Keratinocyte (primary cell): ENCODE data around the gene PLEKHA6. TPM values are rescaled to one million over a fixed set of nuclear protein-coding genes. Genes with fewer than 3 reads are reported as not detected.

ENCODE experiments used
- DNase-seq: peaks from one replicate; pipeline ENCODE4 v3.0.0-alpha.2; 2011; ENCODE audit warnings: low read depth, missing footprints, low spot score
- FAIRE-seq: peaks from 2 replicates; lab custom pipeline; 2011; peaks lifted over from hg19 to GRCh38; lab: Jason Lieb, UNC
- H2AFZ ChIP-seq: 2 replicates; pipeline ENCODE4 v1.6.0; 2012; ENCODE audit warnings: low read length, control low read depth, inconsistent platforms; ENCODE audit not compliant: control insufficient read depth
- H3K27ac ChIP-seq: 2 replicates; pipeline ENCODE4 v1.5.1; 2011; ENCODE audit warnings: low read length; ENCODE audit not compliant: control insufficient read depth, insufficient read depth
- H3K27me3 ChIP-seq: 3 replicates; pipeline ENCODE4 v1.6.0; 2011; ENCODE audit warnings: low read length; ENCODE audit not compliant: control insufficient read depth, insufficient read depth; ENCODE audit errors: extremely low read depth
- H3K36me3 ChIP-seq, 2 experiments: 2 replicates in 1 of 2; 3 replicates in 1 of 2; pipeline ENCODE4 v1.5.1; 2011; ENCODE audit warnings: low read length in 2 of 2, mild to moderate bottlenecking in 1 of 2; ENCODE audit not compliant: control insufficient read depth in 2 of 2, insufficient read depth in 2 of 2; ENCODE audit errors: extremely low read depth in 1 of 2
- H3K4me1 ChIP-seq: 3 replicates; pipeline ENCODE4 v1.5.1; 2011; ENCODE audit warnings: low read length; ENCODE audit not compliant: control insufficient read depth, insufficient read depth; ENCODE audit errors: extremely low read depth
- H3K4me2 ChIP-seq: 3 replicates; pipeline ENCODE4 v1.6.0; 2011; ENCODE audit warnings: low read depth, low read length; ENCODE audit not compliant: control insufficient read depth, insufficient read depth; ENCODE audit errors: extremely low read depth
- H3K4me3 ChIP-seq, 3 experiments: fragments of 200-600 bp in 1 of 3; sonication (generic) in 1 of 3; 2 replicates in 2 of 3; 3 replicates in 1 of 3; pipeline ENCODE4 v1.5.1; 2011 to 2016; ENCODE audit warnings: low read length in 3 of 3, mild to moderate bottlenecking in 3 of 3, control low read depth in 2 of 3, inconsistent platforms in 1 of 3, low read depth in 1 of 3, mixed read lengths in 1 of 3, mixed run types in 1 of 3, moderate library complexity in 1 of 3; ENCODE audit not compliant: control insufficient read depth in 2 of 3, insufficient read depth in 2 of 3; ENCODE audit errors: extremely low read depth in 1 of 3
- H3K79me2 ChIP-seq: 2 replicates; pipeline ENCODE4 v1.6.0; 2012; ENCODE audit warnings: low read length; ENCODE audit not compliant: control insufficient read depth, insufficient read depth
- H3K9ac ChIP-seq: 3 replicates; pipeline ENCODE4 v1.6.0; 2011; ENCODE audit warnings: low read length; ENCODE audit not compliant: control insufficient read depth, insufficient read depth; ENCODE audit errors: extremely low read depth
- H3K9me1 ChIP-seq: 3 replicates; pipeline ENCODE4 v1.6.0; 2011; ENCODE audit warnings: low read length; ENCODE audit not compliant: control insufficient read depth, insufficient read depth; ENCODE audit errors: extremely low read depth
- H3K9me3 ChIP-seq: 2 replicates; pipeline ENCODE4 v1.5.1; 2012; ENCODE audit warnings: low read depth, low read length; ENCODE audit not compliant: control insufficient read depth
- H4K20me1 ChIP-seq: 3 replicates; pipeline ENCODE4 v1.6.0; 2011; ENCODE audit warnings: low read length; ENCODE audit not compliant: control insufficient read depth, insufficient read depth; ENCODE audit errors: extremely low read depth
- EZH2 ChIP-seq: IDR thresholded peaks from one replicate; pipeline ENCODE4 v1.6.1; 2012; ENCODE audit warnings: inconsistent platforms, mild to moderate bottlenecking, low read length, moderate library complexity
- dilution Hi-C: fragments of 300-500 bp; cut with MboI; formaldehyde crosslinking; loops from one replicate; pipeline ENCODE4 v1.7.0; 2020; ENCODE audit warnings: low sequenced_read_pairs; ENCODE audit not compliant: extremely low pct_ligation_motif_present
- polyA plus RNA-seq, 5 experiments: library from polyadenylated mRNA; depleted of rRNA in 3 of 5; stranded (reverse) in 3 of 5; stranded (forward) in 1 of 5; unstranded in 1 of 5; fragments of >200 nt; gene quantifications; 1 replicate in 1 of 5; 2 replicates in 3 of 5; 3 replicates in 1 of 5; pipeline versions ENCODE4 v1.2.1 to v1.2.3, GENCODE V29; 2011 to 2012; ENCODE audit warnings: missing spikeins in 2 of 5, low read depth in 1 of 5, low replicate concordance in 1 of 5
- TF ChIP-seq, protein P1 (sequence below), 3 experiments: IDR thresholded peaks in 1 of 3; conservative IDR thresholded peaks in 1 of 3; optimal IDR thresholded peaks in 1 of 3; 2 replicates in 2 of 3; 3 replicates in 1 of 3; pipeline versions ENCODE3 to v1.5.1; 2011; ENCODE audit warnings: low read length in 3 of 3, mild to moderate bottlenecking in 3 of 3, moderate library complexity in 2 of 3, control low read depth in 1 of 3, inconsistent platforms in 1 of 3; ENCODE audit not compliant: insufficient read depth in 2 of 3; ENCODE audit errors: extremely low read depth in 1 of 3

Gene PLEKHA6
- polyA plus RNA-seq, 1 donor (not counting 4 experiments of a cell fraction or from before 2014, with no cell fraction given) = 1.5 TPM

DNA sequence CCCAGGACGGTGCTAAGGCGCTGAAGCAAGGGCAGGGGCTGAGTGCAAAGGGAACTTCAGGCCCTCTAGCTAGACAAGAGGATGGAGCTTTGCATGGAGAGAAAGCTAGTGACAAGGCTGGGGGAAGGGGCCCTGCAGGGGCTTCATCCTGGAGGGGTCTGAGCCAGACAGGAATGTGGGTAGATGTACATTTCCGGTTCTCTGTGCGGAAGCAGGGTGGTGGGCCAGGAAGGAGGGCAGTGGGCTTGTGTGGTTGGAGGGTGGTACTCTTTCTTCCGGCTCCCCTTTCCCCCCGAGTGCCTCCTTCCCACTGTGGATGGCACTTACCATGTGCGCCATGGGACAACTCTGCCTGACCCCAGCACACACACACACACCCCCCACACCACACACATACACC lies 165.0 kb downstream of the PLEKHA6 start:
- no peak overlapping the region for H3K9ac ChIP-seq
- dilution Hi-C loops = no loop called here

DNA sequence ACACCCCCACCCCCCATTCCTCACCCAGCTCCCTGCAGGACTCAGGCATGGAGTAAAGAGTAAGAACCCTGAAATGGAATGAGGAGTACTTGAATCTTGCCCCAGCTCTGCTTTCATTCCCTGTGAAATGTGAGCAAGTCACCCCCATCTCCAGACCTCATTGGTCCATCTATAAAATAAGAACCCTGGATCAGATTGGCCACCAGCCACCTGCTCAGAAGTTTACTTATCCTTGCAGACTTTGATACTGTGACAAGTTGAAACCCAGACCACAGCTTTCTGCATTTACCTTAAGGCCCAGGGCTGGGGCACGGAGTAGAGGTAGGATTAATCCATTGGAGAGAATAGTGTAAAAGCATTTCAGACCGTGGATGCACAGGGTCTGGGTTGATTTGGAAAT lies 165.6 kb downstream of the PLEKHA6 start:
- H3K27me3 ChIP-seq = peaks cover 6% of the 10 kb centered on the region
- no peak overlapping the region for H3K4me2 ChIP-seq
- no peaks in the 10 kb centered on the region for H3K9me1 ChIP-seq
- DNase-seq (no peak), FAIRE-seq (no peak)
- H4K20me1 ChIP-seq = no peaks in the 10 kb centered on the region
- H3K27ac ChIP-seq = no peak overlapping the region
- dilution Hi-C loops = no loop called here
- H3K9ac ChIP-seq = no peak overlapping the region
- no peaks in the 10 kb centered on the region for H3K79me2 ChIP-seq
- peaks cover 20% of the 10 kb centered on the region for H3K4me1 ChIP-seq
- H3K9me3 ChIP-seq = no peaks in the 10 kb centered on the region
- H2AFZ ChIP-seq = no peak overlapping the region
- H3K36me3 ChIP-seq = no peaks in the 10 kb centered on the region
- TF ChIP-seq, protein P1, sequence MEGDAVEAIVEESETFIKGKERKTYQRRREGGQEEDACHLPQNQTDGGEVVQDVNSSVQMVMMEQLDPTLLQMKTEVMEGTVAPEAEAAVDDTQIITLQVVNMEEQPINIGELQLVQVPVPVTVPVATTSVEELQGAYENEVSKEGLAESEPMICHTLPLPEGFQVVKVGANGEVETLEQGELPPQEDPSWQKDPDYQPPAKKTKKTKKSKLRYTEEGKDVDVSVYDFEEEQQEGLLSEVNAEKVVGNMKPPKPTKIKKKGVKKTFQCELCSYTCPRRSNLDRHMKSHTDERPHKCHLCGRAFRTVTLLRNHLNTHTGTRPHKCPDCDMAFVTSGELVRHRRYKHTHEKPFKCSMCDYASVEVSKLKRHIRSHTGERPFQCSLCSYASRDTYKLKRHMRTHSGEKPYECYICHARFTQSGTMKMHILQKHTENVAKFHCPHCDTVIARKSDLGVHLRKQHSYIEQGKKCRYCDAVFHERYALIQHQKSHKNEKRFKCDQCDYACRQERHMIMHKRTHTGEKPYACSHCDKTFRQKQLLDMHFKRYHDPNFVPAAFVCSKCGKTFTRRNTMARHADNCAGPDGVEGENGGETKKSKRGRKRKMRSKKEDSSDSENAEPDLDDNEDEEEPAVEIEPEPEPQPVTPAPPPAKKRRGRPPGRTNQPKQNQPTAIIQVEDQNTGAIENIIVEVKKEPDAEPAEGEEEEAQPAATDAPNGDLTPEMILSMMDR (optimal IDR thresholded peaks at IDR 0.05 in 1 of 3, IDR thresholded peaks at IDR 0.05 in 1 of 3, conservative IDR thresholded peaks at IDR 0.05 in 1 of 3; ENCODE audit: extremely low read depth in 1 of 3, insufficient read depth in 2 of 3, low read length in 3 of 3) = no peak
- no peak for TF ChIP-seq EZH2
- no peak overlapping the region for H3K4me3 ChIP-seq

More for the DNA sequence above, 165.0 kb downstream of the PLEKHA6 start:
- no peaks in the 10 kb centered on the region for H3K9me3 ChIP-seq
- DNase-seq (no peak), FAIRE-seq (no peak)
- H3K79me2 ChIP-seq = no peaks in the 10 kb centered on the region
- H4K20me1 ChIP-seq = no peaks in the 10 kb centered on the region
- peaks cover 23% of the 10 kb centered on the region for H3K4me1 ChIP-seq
- TF ChIP-seq, protein P1 (optimal IDR thresholded peaks at IDR 0.05 in 1 of 3, IDR thresholded peaks at IDR 0.05 in 1 of 3, conservative IDR thresholded peaks at IDR 0.05 in 1 of 3; ENCODE audit: extremely low read depth in 1 of 3, insufficient read depth in 2 of 3, low read length in 3 of 3) = no peak
- no peak for TF ChIP-seq EZH2
- no peak overlapping the region for H3K4me2 ChIP-seq
- no peaks in the 10 kb centered on the region for H3K36me3 ChIP-seq
- H3K9me1 ChIP-seq = no peaks in the 10 kb centered on the region
- H3K27ac ChIP-seq = no peak overlapping the region
- no peak overlapping the region for H3K4me3 ChIP-seq
- H2AFZ ChIP-seq = no peak overlapping the region
- H3K27me3 ChIP-seq = peaks cover 5% of the 10 kb centered on the region
